Panc1 (cell line): ENCODE data around the gene SSBP3. TPM values are rescaled to one million over a fixed set of nuclear protein-coding genes. Genes with fewer than 3 reads are reported as not detected.

ENCODE experiments used
- ATAC-seq: fragments of 200-7000 bp; cut with Tn5 transposase; 2 replicates; pipeline ENCODE4 v1.9.1; 2020; ENCODE audit warnings: mild to moderate bottlenecking, moderate library complexity
- BruUV-seq: library from RNA; stranded (reverse); fragments of 400-500 nt; replicated peaks from 2 replicates; lab custom pipeline; 2021; lab: Mats Ljungman, UMichigan
- CTCF ChIA-PET: fragments of 300-600 bp; sonication (Branson Sonifier 250); formaldehyde crosslinking; loops from one replicate; lab custom pipeline; 2022; ENCODE audit warnings: antibody characterized with exemption; lab: Charles Lee
- POLR2A ChIA-PET: fragments of 300-600 bp; sonication (Branson Sonifier 250); formaldehyde crosslinking; loops from one replicate; lab custom pipeline; 2022; ENCODE audit warnings: antibody characterized with exemption; lab: Charles Lee
- DNase-seq: peaks from one replicate; pipeline ENCODE4 v3.0.0-alpha.2; 2010; ENCODE audit warnings: low read depth, low spot score
- H3K27ac ChIP-seq: 2 replicates; pipeline ENCODE4 v1.5.1; 2011; ENCODE audit warnings: mild to moderate bottlenecking, low read length, inconsistent platforms
- H3K27me3 ChIP-seq: fragments of 200-500 bp; sonication (Bioruptor generic); 2 replicates; pipeline ENCODE4 v1.6.0; 2014; ENCODE audit warnings: low read length, inconsistent platforms; ENCODE audit not compliant: control insufficient read depth, insufficient read depth
- H3K36me3 ChIP-seq: fragments of 200-500 bp; sonication (Bioruptor generic); 2 replicates; pipeline ENCODE4 v1.5.1; 2014; ENCODE audit warnings: inconsistent platforms, mild to moderate bottlenecking, low read length, moderate library complexity; ENCODE audit not compliant: control insufficient read depth, insufficient read depth
- H3K4me1 ChIP-seq: 2 replicates; pipeline ENCODE4 v1.5.1; 2011; ENCODE audit warnings: inconsistent platforms, mild to moderate bottlenecking, low read length, moderate library complexity; ENCODE audit not compliant: control insufficient read depth, insufficient read depth
- H3K4me3 ChIP-seq, 2 experiments: 2 replicates each; pipeline ENCODE4 v1.5.1; 2011 to 2012; ENCODE audit warnings: low read depth in 2 of 2, low read length in 2 of 2, mild to moderate bottlenecking in 2 of 2, inconsistent platforms in 1 of 2, moderate library complexity in 1 of 2
- H3K9me3 ChIP-seq: fragments of 200-500 bp; sonication (Bioruptor generic); 2 replicates; pipeline ENCODE4 v1.5.1; 2014; ENCODE audit warnings: low read depth, mild to moderate bottlenecking, inconsistent platforms, low read length, moderate library complexity; ENCODE audit not compliant: control insufficient read depth, insufficient read depth
- CTCF ChIP-seq: fragments of 450-650 bp; IDR thresholded peaks from 2 replicates; pipeline ENCODE4 v1.5.1; 2017; ENCODE audit warnings: mild to moderate bottlenecking
- POLR2AphosphoS5 ChIP-seq: IDR thresholded peaks from 2 replicates; pipeline ENCODE4 v1.6.1; 2012; ENCODE audit warnings: mild to moderate bottlenecking, low read depth, low read length, moderate library complexity
- SIN3A ChIP-seq: IDR thresholded peaks from 2 replicates; pipeline ENCODE4 v1.6.1; 2012; ENCODE audit warnings: low read depth, mild to moderate bottlenecking, low read length, moderate library complexity, borderline replicate concordance; ENCODE audit not compliant: insufficient read depth
- TCF7L2 ChIP-seq: IDR thresholded peaks from 2 replicates; pipeline ENCODE4 v1.6.1; 2011; ENCODE audit warnings: mild to moderate bottlenecking, low read depth, low read length, inconsistent platforms
- in situ Hi-C: cut with HindIII; loops from 2 replicates; pipeline ENCODE4 v1.10.0; 2016; ENCODE audit warnings: low sequenced_read_pairs, low pct_unique_long_range_greater_than_20kb
- intact Hi-C: fragments of 100-400 bp; cut with micrococcal nuclease; formaldehyde crosslinking; loops from one replicate; pipeline ENCODE4 v1.10.0; 2022; ENCODE audit not compliant: unreplicated experiment
- total RNA-seq: library from RNA; stranded (reverse); gene quantifications from one replicate; pipeline ENCODE4 v1.2.1, GENCODE V29; 2021; ENCODE audit not compliant: unreplicated experiment
- TF ChIP-seq, protein P1 (sequence below), 2 experiments: IDR thresholded peaks; 2 replicates each; pipeline ENCODE4 v1.6.1; 2011 to 2012; ENCODE audit warnings: low read depth in 2 of 2, control low read depth in 1 of 2, low read length in 1 of 2, mild to moderate bottlenecking in 1 of 2, moderate library complexity in 1 of 2; ENCODE audit not compliant: insufficient read depth in 1 of 2

SSBP3 gene
- total RNA-seq, 1 experiment from 2014 or later = 22.5 TPM

DNA sequence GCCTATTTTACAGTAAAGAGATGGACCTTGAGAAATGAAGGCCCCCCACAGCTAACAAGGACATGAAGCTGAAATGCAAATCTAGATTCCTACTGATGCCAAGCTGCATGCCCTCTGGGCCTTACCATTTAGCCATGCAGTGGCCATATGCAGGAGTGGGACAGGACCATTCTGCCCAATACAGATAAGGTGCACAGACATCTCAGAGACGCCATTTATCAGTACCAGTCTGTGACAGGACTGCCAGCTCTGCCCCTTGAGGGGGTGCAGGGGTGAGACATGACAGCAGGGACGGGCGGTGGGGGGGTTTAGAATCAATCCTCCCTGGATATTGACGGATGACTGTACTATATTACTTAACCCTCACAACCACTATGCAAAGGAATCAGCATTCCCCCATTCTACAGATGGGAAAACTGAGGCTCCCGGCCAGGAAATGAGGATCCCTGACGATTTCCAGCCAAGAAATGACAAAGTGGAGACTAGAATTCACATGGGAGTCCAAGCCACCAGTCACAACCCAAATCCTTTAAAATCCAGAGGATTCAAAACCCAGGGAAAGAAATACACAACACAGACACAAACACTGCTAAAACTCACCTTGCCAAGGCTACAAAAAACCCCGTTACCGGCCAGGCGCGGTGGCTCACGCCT, 10.8 kb downstream of the SSBP3 start:
- Histone ChIP-seq H3K36me3 (no peaks in the 10 kb centered on the region; the same call in 1 of the 2 replicates), H3K9me3 (no peaks in the 10 kb centered on the region), H3K4me1 (peaks cover 11% of the 10 kb centered on the region; the same call in 1 of the 2 replicates), H3K27me3 (no peaks in the 10 kb centered on the region), H3K4me3 (no peak overlapping the region), H3K27ac (no peak overlapping the region; the same call in 1 of the 2 replicates)
- CTCF ChIA-PET = no interaction called here
- no peak for ATAC-seq
- intact Hi-C loops (no loop called here), in situ Hi-C loops (no loop called here)
- no peak for DNase-seq
- TF ChIP-seq, protein P1, sequence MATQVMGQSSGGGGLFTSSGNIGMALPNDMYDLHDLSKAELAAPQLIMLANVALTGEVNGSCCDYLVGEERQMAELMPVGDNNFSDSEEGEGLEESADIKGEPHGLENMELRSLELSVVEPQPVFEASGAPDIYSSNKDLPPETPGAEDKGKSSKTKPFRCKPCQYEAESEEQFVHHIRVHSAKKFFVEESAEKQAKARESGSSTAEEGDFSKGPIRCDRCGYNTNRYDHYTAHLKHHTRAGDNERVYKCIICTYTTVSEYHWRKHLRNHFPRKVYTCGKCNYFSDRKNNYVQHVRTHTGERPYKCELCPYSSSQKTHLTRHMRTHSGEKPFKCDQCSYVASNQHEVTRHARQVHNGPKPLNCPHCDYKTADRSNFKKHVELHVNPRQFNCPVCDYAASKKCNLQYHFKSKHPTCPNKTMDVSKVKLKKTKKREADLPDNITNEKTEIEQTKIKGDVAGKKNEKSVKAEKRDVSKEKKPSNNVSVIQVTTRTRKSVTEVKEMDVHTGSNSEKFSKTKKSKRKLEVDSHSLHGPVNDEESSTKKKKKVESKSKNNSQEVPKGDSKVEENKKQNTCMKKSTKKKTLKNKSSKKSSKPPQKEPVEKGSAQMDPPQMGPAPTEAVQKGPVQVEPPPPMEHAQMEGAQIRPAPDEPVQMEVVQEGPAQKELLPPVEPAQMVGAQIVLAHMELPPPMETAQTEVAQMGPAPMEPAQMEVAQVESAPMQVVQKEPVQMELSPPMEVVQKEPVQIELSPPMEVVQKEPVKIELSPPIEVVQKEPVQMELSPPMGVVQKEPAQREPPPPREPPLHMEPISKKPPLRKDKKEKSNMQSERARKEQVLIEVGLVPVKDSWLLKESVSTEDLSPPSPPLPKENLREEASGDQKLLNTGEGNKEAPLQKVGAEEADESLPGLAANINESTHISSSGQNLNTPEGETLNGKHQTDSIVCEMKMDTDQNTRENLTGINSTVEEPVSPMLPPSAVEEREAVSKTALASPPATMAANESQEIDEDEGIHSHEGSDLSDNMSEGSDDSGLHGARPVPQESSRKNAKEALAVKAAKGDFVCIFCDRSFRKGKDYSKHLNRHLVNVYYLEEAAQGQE (IDR thresholded peaks at IDR 0.05; ENCODE audit: insufficient read depth in 1 of 2, low read depth in 2 of 2, low read length in 1 of 2) = no peak
- no peak for TF ChIP-seq SIN3A
- no peak for TF ChIP-seq POLR2AphosphoS5
- no peak for TF ChIP-seq CTCF
- TF ChIP-seq TCF7L2 = no peak
- BruUV-seq = no TSS peak
- POLR2A ChIA-PET = no interaction called here

GRCh38 chr1:54394104-54394503, 12.1 kb downstream of the SSBP3 start:
- Histone ChIP-seq H3K4me1 (peaks cover 11% of the 10 kb centered on the region; the same call in 1 of the 2 replicates), H3K27ac (no peak overlapping the region), H3K36me3 (no peaks in the 10 kb centered on the region; the same call in 1 of the 2 replicates), H3K4me3 (no peak overlapping the region), H3K27me3 (no peaks in the 10 kb centered on the region), H3K9me3 (no peaks in the 10 kb centered on the region)
- in situ Hi-C loops = no loop called here
- intact Hi-C loops = no loop called here
- DNase-seq = no peak
- TF ChIP-seq SIN3A (no peak), POLR2AphosphoS5 (no peak), CTCF (no peak), TCF7L2 (no peak)
- TF ChIP-seq, protein P1 (IDR thresholded peaks at IDR 0.05; ENCODE audit: insufficient read depth in 1 of 2, low read depth in 2 of 2, low read length in 1 of 2) = no peak
- ChIA-PET POLR2A (interaction anchor here (0.8 kb wide), 1 partner anchor 104 kb away, joined by 15 read pairs; no protein-coding TSS in a partner anchor), CTCF (interaction anchor here (0.6 kb wide), 1 partner anchor 64 kb away, joined by 6 read pairs; no protein-coding TSS in a partner anchor)
- no TSS peak for BruUV-seq
- no peak for ATAC-seq
